H1 (cell line): ENCODE data around the gene MYH11. TPM values are rescaled to one million over a fixed set of nuclear protein-coding genes. Genes with fewer than 3 reads are reported as not detected.

Experiments used
- CTCF ChIA-PET: fragments of 300-600 bp; sonication (Branson Sonifier 250); formaldehyde crosslinking; loops from one replicate; lab custom pipeline; 2021; ENCODE audit not compliant: partially characterized antibody; lab: Charles Lee
- POLR2A ChIA-PET: fragments of 300-600 bp; sonication (Branson Sonifier 250); formaldehyde crosslinking; loops from one replicate; lab custom pipeline; 2021; ENCODE audit warnings: inconsistent platforms; ENCODE audit not compliant: partially characterized antibody; lab: Charles Lee
- DNase-seq, 2 experiments: peaks; one replicate each; pipeline versions ENCODE4 v3.0.0 to v3.0.0-alpha.2; 2010 to 2022; ENCODE audit warnings: low spot score in 2 of 2, low read depth in 1 of 2, mixed read lengths in 1 of 2
- FAIRE-seq: peaks from 2 replicates; lab custom pipeline; 2011; peaks lifted over from hg19 to GRCh38; lab: Jason Lieb, UNC
- H2AFZ ChIP-seq: 2 replicates; pipeline ENCODE4 v1.8.1; 2012; ENCODE audit warnings: low read length, inconsistent platforms
- H2AK5ac ChIP-seq: 2 replicates; pipeline ENCODE4 v1.6.1; 2013; ENCODE audit warnings: low read depth, low read length
- H2BK120ac ChIP-seq: replicated peaks from 2 replicates; pipeline ENCODE3; 2013; ENCODE audit warnings: low read depth, low read length, inconsistent platforms
- H2BK12ac ChIP-seq: 2 replicates; pipeline ENCODE4 v1.6.1; 2013; ENCODE audit warnings: low read depth, low read length
- H2BK15ac ChIP-seq: 2 replicates; pipeline ENCODE4 v1.6.1; 2013; ENCODE audit warnings: low read length
- H2BK20ac ChIP-seq: 2 replicates; pipeline ENCODE4 v1.6.1; 2013; ENCODE audit warnings: low read length
- H2BK5ac ChIP-seq: 2 replicates; pipeline ENCODE4 v1.6.1; 2013; ENCODE audit warnings: low read depth, low read length
- H3K14ac ChIP-seq: 2 replicates; pipeline ENCODE4 v1.6.1; 2013; ENCODE audit warnings: inconsistent platforms; ENCODE audit not compliant: insufficient read length
- H3K18ac ChIP-seq: 2 replicates; pipeline ENCODE4 v1.6.1; 2013; ENCODE audit warnings: low read length; ENCODE audit errors: extremely low read depth
- H3K23ac ChIP-seq: 2 replicates; pipeline ENCODE4 v1.6.1; 2013; ENCODE audit warnings: inconsistent platforms; ENCODE audit not compliant: insufficient read length
- H3K23me2 ChIP-seq: 2 replicates; pipeline ENCODE4 v1.6.1; 2013; ENCODE audit warnings: low read depth, low read length
- H3K27ac ChIP-seq: 2 replicates; pipeline ENCODE4 v1.6.1; 2011; ENCODE audit warnings: low read depth, low read length, inconsistent platforms
- H3K27me3 ChIP-seq, 4 experiments: replicated peaks in 1 of 4; 1 replicate in 1 of 4; 2 replicates in 3 of 4; pipeline versions ENCODE4 v1.6.1 to v1.8.1; 2011 to 2013; ENCODE audit warnings: low read length in 3 of 4, mild to moderate bottlenecking in 3 of 4, inconsistent platforms in 2 of 4, mixed read lengths in 2 of 4, moderate library complexity in 1 of 4; ENCODE audit not compliant: control insufficient read depth in 3 of 4, insufficient read depth in 3 of 4; ENCODE audit errors: extremely low read depth in 1 of 4
- H3K36me3 ChIP-seq, 4 experiments: 2 replicates each; pipeline versions ENCODE4 v1.6.1 to v1.8.1; 2011 to 2013; ENCODE audit warnings: mild to moderate bottlenecking in 4 of 4, low read length in 3 of 4, moderate library complexity in 2 of 4, control low read depth in 1 of 4, inconsistent platforms in 1 of 4; ENCODE audit not compliant: insufficient read depth in 4 of 4, control insufficient read depth in 2 of 4
- H3K4ac ChIP-seq: replicated peaks from 2 replicates; pipeline ENCODE3; 2013; ENCODE audit warnings: low read length, low read depth, mixed read lengths, inconsistent platforms; ENCODE audit not compliant: insufficient read length
- H3K4me1 ChIP-seq, 4 experiments: replicated peaks in 1 of 4; 1 replicate in 1 of 4; 2 replicates in 3 of 4; pipeline versions ENCODE4 v1.6.1 to v1.8.1; 2011 to 2013; ENCODE audit warnings: low read length in 3 of 4, inconsistent platforms in 2 of 4, mixed read lengths in 1 of 4; ENCODE audit not compliant: insufficient read depth in 4 of 4, control insufficient read depth in 3 of 4
- H3K4me2 ChIP-seq, 2 experiments: 2 replicates each; pipeline versions ENCODE4 v1.6.1 to v1.8.1; 2011 to 2013; ENCODE audit warnings: low read depth in 2 of 2, low read length in 2 of 2, control low read depth in 1 of 2, inconsistent platforms in 1 of 2, mild to moderate bottlenecking in 1 of 2; ENCODE audit not compliant: insufficient read depth in 1 of 2
- H3K4me3 ChIP-seq, 4 experiments: fragments of 200-600, 300-600 bp in 1 of 4; sonication (generic), shearing (Covaris generic), sonication (Bioruptor Twin) in 1 of 4; 2 replicates each; pipeline versions ENCODE4 v1.5.1 to v1.8.1; 2011 to 2016; ENCODE audit warnings: low read length in 4 of 4, low read depth in 3 of 4, control low read depth in 2 of 4, inconsistent platforms in 2 of 4, mild to moderate bottlenecking in 2 of 4, mixed read lengths in 1 of 4, moderate library complexity in 1 of 4; ENCODE audit not compliant: insufficient read depth in 2 of 4; ENCODE audit errors: extremely low read depth in 1 of 4
- H3K56ac ChIP-seq: replicated peaks from 2 replicates; pipeline ENCODE3; 2013; ENCODE audit warnings: low read depth, mild to moderate bottlenecking, mixed read lengths, low read length, inconsistent platforms; ENCODE audit not compliant: insufficient read length
- H3K79me1 ChIP-seq: 2 replicates; pipeline ENCODE4 v1.6.1; 2013; ENCODE audit warnings: low read depth, low read length, control low read depth
- H3K79me2 ChIP-seq, 2 experiments: 2 replicates each; pipeline versions ENCODE4 v1.6.1 to v1.8.1; 2012 to 2013; ENCODE audit warnings: low read length in 2 of 2, mild to moderate bottlenecking in 2 of 2, inconsistent platforms in 1 of 2; ENCODE audit not compliant: insufficient read depth in 2 of 2, control insufficient read depth in 1 of 2
- H3K9ac ChIP-seq, 4 experiments: replicated peaks in 1 of 4; 1 replicate in 1 of 4; 2 replicates in 3 of 4; pipeline versions ENCODE4 v1.6.1 to v1.8.1; 2011 to 2013; ENCODE audit warnings: low read depth in 3 of 4, low read length in 3 of 4, control low read depth in 2 of 4, mild to moderate bottlenecking in 2 of 4, moderate library complexity in 2 of 4, inconsistent platforms in 1 of 4; ENCODE audit errors: extremely low read depth in 1 of 4
- H3K9me3 ChIP-seq, 2 experiments: 2 replicates each; pipeline versions ENCODE4 v1.6.1 to v1.8.1; 2012 to 2013; ENCODE audit warnings: mild to moderate bottlenecking in 2 of 2, moderate library complexity in 2 of 2, control low read depth in 1 of 2, inconsistent platforms in 1 of 2, low read depth in 1 of 2, low read length in 1 of 2, mixed read lengths in 1 of 2; ENCODE audit not compliant: insufficient read depth in 2 of 2
- H4K20me1 ChIP-seq, 2 experiments: replicated peaks in 1 of 2; 2 replicates each; pipeline versions ENCODE3 to v1.8.1; 2011 to 2013; ENCODE audit warnings: inconsistent platforms in 2 of 2, low read length in 2 of 2, mild to moderate bottlenecking in 1 of 2; ENCODE audit not compliant: insufficient read depth in 2 of 2, control insufficient read depth in 1 of 2
- H4K5ac ChIP-seq: 2 replicates; pipeline ENCODE4 v1.6.1; 2013; ENCODE audit warnings: low read length, low read depth, mixed read lengths, inconsistent platforms; ENCODE audit not compliant: insufficient read length
- H4K8ac ChIP-seq: 2 replicates; pipeline ENCODE4 v1.8.0; 2013; ENCODE audit warnings: mild to moderate bottlenecking, moderate library complexity, low read length, inconsistent platforms; ENCODE audit not compliant: insufficient read depth; ENCODE audit errors: extremely low read depth
- H4K91ac ChIP-seq: replicated peaks from 2 replicates; pipeline ENCODE3; 2013; ENCODE audit warnings: low read length, mixed read lengths, inconsistent platforms; ENCODE audit not compliant: insufficient read length
- ASH2L ChIP-seq: fragments of 200-600, 300-600 bp; sonication (generic); IDR thresholded peaks from one replicate; pipeline ENCODE4 v1.7.1; 2017; ENCODE audit warnings: low read length
- ATF2 ChIP-seq: IDR thresholded peaks from 2 replicates; pipeline ENCODE4 v1.6.1; 2012; ENCODE audit warnings: low read length, inconsistent platforms
- BCL11A ChIP-seq, 2 experiments: IDR thresholded peaks; one replicate each; pipeline ENCODE4 v1.6.1; 2011; ENCODE audit warnings: low read depth in 2 of 2, low read length in 2 of 2, mild to moderate bottlenecking in 2 of 2
- CBX5 ChIP-seq: fragments of 300-800, 300-1000 bp; sonication (generic); IDR thresholded peaks from 2 replicates; pipeline ENCODE4 v1.7.1; 2016; ENCODE audit warnings: antibody characterized with exemption, low read length, low read depth
- CREB1 ChIP-seq: IDR thresholded peaks from 2 replicates; pipeline ENCODE4 v1.6.1; 2012; ENCODE audit warnings: inconsistent platforms
- E2F6 ChIP-seq: IDR thresholded peaks from 2 replicates; pipeline ENCODE4 v1.6.1; 2012; ENCODE audit warnings: inconsistent platforms
- HDAC2 ChIP-seq, 2 experiments: fragments of 300-600 bp in 1 of 2; sonication (generic) in 1 of 2; IDR thresholded peaks; 2 replicates each; pipeline ENCODE4 v1.6.1; 2011 to 2012; ENCODE audit warnings: low read depth in 2 of 2, low read length in 2 of 2, mild to moderate bottlenecking in 2 of 2, moderate library complexity in 2 of 2, borderline replicate concordance in 1 of 2, inconsistent platforms in 1 of 2
- RXRA ChIP-seq: IDR thresholded peaks from 2 replicates; pipeline ENCODE4 v1.6.1; 2011; ENCODE audit warnings: low read depth, mild to moderate bottlenecking, low read length, moderate library complexity; ENCODE audit not compliant: insufficient read depth
- SP2 ChIP-seq: IDR thresholded peaks from 2 replicates; pipeline ENCODE4 v1.6.1; 2012; ENCODE audit warnings: mild to moderate bottlenecking, low read length, inconsistent platforms
- SUZ12 ChIP-seq: fragments of 200-600 bp; sonication (generic); IDR thresholded peaks from 2 replicates; pipeline ENCODE4 v1.6.1; 2012; ENCODE audit warnings: mild to moderate bottlenecking, inconsistent platforms, low read length, moderate library complexity, mixed read lengths
- TAF7 ChIP-seq: optimal IDR thresholded peaks from 2 replicates; pipeline ENCODE3; 2011; ENCODE audit warnings: low read depth, mild to moderate bottlenecking, inconsistent platforms, low read length, moderate library complexity, borderline replicate concordance
- YY1 ChIP-seq: IDR thresholded peaks from 2 replicates; pipeline ENCODE4 v1.6.1; 2011; ENCODE audit warnings: low read depth, mild to moderate bottlenecking, low read length
- WGBS, 2 experiments: shearing (Covaris generic) in 1 of 2; methylation state at CpG; one replicate each; pipeline versions ENCODE4 v1.1.6 to v1.1.7; 2013 to 2015; ENCODE audit warnings: low lambda C conversion rate in 2 of 2, mixed read lengths in 2 of 2, inconsistent platforms in 1 of 2, low coverage in 1 of 2, missing lambda C conversion rate in 1 of 2; ENCODE audit not compliant: insufficient replicate concordance in 2 of 2, insufficient coverage in 1 of 2, insufficient read length in 1 of 2; ENCODE audit errors: extremely low coverage in 1 of 2, missing lambda C conversion rate in 1 of 2; 5-methylcytosine and 5-hydroxymethylcytosine counted together
- polyA plus RNA-seq, 7 experiments: library from polyadenylated mRNA; depleted of rRNA in 3 of 7; stranded (reverse) in 5 of 7; unstranded in 2 of 7; fragments of >200 nt in 5 of 7; fragments of 200-250 nt in 2 of 7; gene quantifications; 1 replicate in 5 of 7; 2 replicates in 1 of 7; 4 replicates in 1 of 7; pipeline versions ENCODE4 v1.2.1 to v1.2.3, GENCODE V29; 2011 to 2013; ENCODE audit warnings: missing spikeins in 2 of 7, mixed read lengths in 2 of 7
- total RNA-seq: library from RNA; stranded (reverse); fragmentation: NEBNext Ultra II Directional; extraction: Animal tissue kit (Norgen Biotek cat#: 25700); gene quantifications from 2 replicates; pipeline ENCODE4 v1.2.1, GENCODE V29; 2021

The MYH11 gene
- total and polyA plus RNA-seq, 2 of the 8 experiments (the other 6 are each of a cell fraction or from before 2014, with no cell fraction given): 0.11 to 0.78 TPM

GRCh38 chr16:15690296-15690695 is 166.5 kb downstream of the MYH11 start:
- no peak overlapping the region for H3K9ac ChIP-seq
- POLR2A ChIA-PET: interaction anchor here (0.6 kb wide), 1 partner anchor 151 kb away, joined by 4 read pairs; no protein-coding TSS in a partner anchor
- CTCF ChIA-PET: interaction anchor here (3.3 kb wide), 1 partner anchor 8 kb away, joined by 17 read pairs; no protein-coding TSS in a partner anchor
- H3K79me1 ChIP-seq: no peaks in the 10 kb centered on the region
- no peaks in the 10 kb centered on the region for H3K23me2 ChIP-seq
- H3K4ac ChIP-seq: no peak overlapping the region
- H3K27ac ChIP-seq: no peak overlapping the region
- H3K4me2 ChIP-seq: no peak overlapping the region
- 86% methylated on average over 3 of the region's 3 CpGs; no CpG with 5 or more reads in 1 of the 2 experiments for WGBS, 2 experiments
- H3K18ac ChIP-seq: no peak overlapping the region
- H4K8ac ChIP-seq: no peak overlapping the region
- no peak overlapping the region for H3K23ac ChIP-seq
- H2BK15ac ChIP-seq: no peak overlapping the region
- FAIRE-seq (no peak), DNase-seq (no peak)
- H2BK5ac ChIP-seq: no peak overlapping the region
- no peaks in the 10 kb centered on the region for H3K27me3 ChIP-seq
- H4K20me1 ChIP-seq: peaks cover 2% of the 10 kb centered on the region in 2 experiments
- no peaks in the 10 kb centered on the region for H3K4me1 ChIP-seq
- no peak overlapping the region for H2BK20ac ChIP-seq
- H4K5ac ChIP-seq: no peak overlapping the region
- H2BK12ac ChIP-seq: no peak overlapping the region
- no peaks in the 10 kb centered on the region for H3K79me2 ChIP-seq
- H2BK120ac ChIP-seq: no peak overlapping the region
- no peak overlapping the region for H4K91ac ChIP-seq
- no peak overlapping the region for H2AFZ ChIP-seq
- no peak overlapping the region for H3K4me3 ChIP-seq
- H2AK5ac ChIP-seq: no peak overlapping the region
- H3K36me3 ChIP-seq: peaks cover 0 to 21% (median 11%) of the 10 kb centered on the region in 4 experiments; a peak in 7 of 8 replicates
- H3K9me3 ChIP-seq: no peaks in the 10 kb centered on the region
- no peak overlapping the region for H3K14ac ChIP-seq
- H3K56ac ChIP-seq: no peak overlapping the region
- TF ChIP-seq BCL11A (IDR thresholded peaks at IDR 0.05; ENCODE audit: low read depth in 2 of 2, low read length in 2 of 2) (no peak), YY1 (no peak), ASH2L (no peak), HDAC2 (IDR thresholded peaks at IDR 0.05; ENCODE audit: borderline replicate concordance in 1 of 2, low read depth in 2 of 2, low read length in 2 of 2) (no peak), E2F6 (no peak), RXRA (no peak), SP2 (no peak), CBX5 (no peak), CREB1 (no peak), ATF2 (no peak), TAF7 (no peak), SUZ12 (no peak)
